Uterus (tissue), 4 donors: ENCODE data around the gene PLXNA4. TPM values are rescaled to one million over a fixed set of nuclear protein-coding genes. Genes with fewer than 3 reads are reported as not detected.

Experiments
- DNase-seq, 2 donors: peaks; one replicate each; pipeline ENCODE4 v3.0.0-alpha.2; 2019 to 2020
- H3K27ac ChIP-seq, 2 donors: fragments of 200-600 bp; sonication (generic); 1 replicate in 1 of 2; 2 replicates in 1 of 2; pipeline ENCODE4 v1.5.1; 2016 to 2018
- H3K27me3 ChIP-seq, 2 donors: fragments of 200-600 bp; sonication (generic); one replicate each; pipeline ENCODE4 v1.5.1; 2018 to 2019; ENCODE audit warnings: control low read depth in 1 of 2
- H3K36me3 ChIP-seq, 2 donors: fragments of 200-600 bp; sonication (generic); one replicate each; pipeline ENCODE4 v1.5.1; 2019; ENCODE audit warnings: control low read depth in 1 of 2
- H3K4me1 ChIP-seq, 2 donors: fragments of 200-600 bp; sonication (generic); one replicate each; pipeline ENCODE4 v1.5.1; 2018 to 2019; ENCODE audit warnings: control low read depth in 1 of 2
- H3K4me3 ChIP-seq, 2 donors: fragments of 200-600 bp; sonication (generic); 1 replicate in 1 of 2; 2 replicates in 1 of 2; pipeline ENCODE4 v1.5.1; 2018 to 2019; ENCODE audit warnings: mild to moderate bottlenecking in 1 of 2
- H3K9me3 ChIP-seq, 2 donors: fragments of 200-600 bp; sonication (generic); one replicate each; pipeline ENCODE4 v1.5.1; 2019; ENCODE audit warnings: control low read depth in 1 of 2
- CTCF ChIP-seq, 4 experiments: fragments of 200-600 bp in 2 of 4; fragments of 450-650 bp in 2 of 4; sonication (generic) in 2 of 4; IDR thresholded peaks; one replicate each; pipeline ENCODE4 v1.5.1; 2016 to 2019; ENCODE audit warnings: antibody characterized with exemption in 4 of 4, mild to moderate bottlenecking in 2 of 4, moderate library complexity in 1 of 4
- POLR2A ChIP-seq, 2 donors: fragments of 450-650 bp; IDR thresholded peaks; one replicate each; pipeline ENCODE4 v1.6.1; 2016; ENCODE audit warnings: antibody characterized with exemption in 2 of 2, mild to moderate bottlenecking in 1 of 2, moderate library complexity in 1 of 2
- intact Hi-C: fragments of 100-400 bp; cut with DNase I; formaldehyde crosslinking; loops from one replicate; pipeline ENCODE4 v1.15.1; 2023; ENCODE audit warnings: low total_unique reads
- total RNA-seq, 4 donors: library from RNA; depleted of rRNA in 3 of 4; stranded (reverse); fragments of >200 nt in 3 of 4; gene quantifications; one replicate each; pipeline versions ENCODE4 v1.1.0 to v1.2.4, GENCODE V29; 2014 to 2023
- donor health status: DM: yes; HTN: yes; CAD: no.

The PLXNA4 gene
- total RNA-seq, 4 donors from 2014 or later, result 4.1 to 16.5 (median 7.7) TPM

DNA sequence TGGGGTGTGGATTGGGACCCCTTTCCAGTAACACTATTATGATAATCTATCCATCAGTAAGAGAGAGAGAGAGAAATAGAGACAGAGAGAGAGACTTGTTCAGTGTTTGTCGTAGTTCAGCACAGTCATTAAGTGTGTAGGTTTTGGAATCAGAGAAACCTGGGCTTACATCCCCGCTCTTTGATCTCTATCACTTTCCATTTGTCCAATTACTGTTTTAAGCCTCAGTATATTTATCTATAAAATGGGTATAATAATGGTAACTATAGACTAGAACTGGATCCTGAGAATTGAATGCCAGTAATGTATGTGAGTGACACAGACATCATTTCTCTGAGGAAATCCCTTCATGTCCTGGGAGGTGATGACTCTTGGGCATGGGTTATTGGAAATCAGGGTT lies 460.5 kb downstream of the PLXNA4 start:
- DNase-seq, result no peak
- Histone ChIP-seq H3K4me1 (no peaks in the 10 kb centered on the region), H3K4me3 (no peak overlapping the region), H3K9me3 (no peaks in the 10 kb centered on the region), H3K27me3 (no peaks in the 10 kb centered on the region), H3K27ac (no peak overlapping the region), H3K36me3 (no peaks in the 10 kb centered on the region)
- no peak for TF ChIP-seq CTCF (IDR thresholded peaks at IDR 0.05)
- TF ChIP-seq POLR2A (IDR thresholded peaks at IDR 0.05), result no peak
- intact Hi-C loops, result no loop called here

- H3K27me3 ChIP-seq, result no peaks in the 10 kb centered on the region
- TF ChIP-seq POLR2A (IDR thresholded peaks at IDR 0.05) (no peak), CTCF (IDR thresholded peaks at IDR 0.05) (no peak)
- no peak overlapping the region for H3K27ac ChIP-seq
- H3K4me3 ChIP-seq, result no peak overlapping the region
- intact Hi-C loops, result no loop called here
- H3K9me3 ChIP-seq, result no peaks in the 10 kb centered on the region
- DNase-seq, result peak in 1 of 2 donors; percentile 1
- H3K4me1 ChIP-seq, result no peaks in the 10 kb centered on the region
- H3K36me3 ChIP-seq, result no peaks in the 10 kb centered on the region
These were observed 461.2 kb downstream of the PLXNA4 start for GRCh38 chr7:132115028-132115427.

GRCh38 chr7:132114411-132114810 lies 461.9 kb downstream of the PLXNA4 start:
- H3K27me3 ChIP-seq, result no peaks in the 10 kb centered on the region
- DNase-seq, result no peak
- H3K9me3 ChIP-seq, result no peaks in the 10 kb centered on the region
- no peaks in the 10 kb centered on the region for H3K4me1 ChIP-seq
- intact Hi-C loops, result no loop called here
- H3K27ac ChIP-seq, result no peak overlapping the region
- TF ChIP-seq POLR2A (IDR thresholded peaks at IDR 0.05) (no peak), CTCF (IDR thresholded peaks at IDR 0.05) (no peak)
- H3K36me3 ChIP-seq, result no peaks in the 10 kb centered on the region
- no peak overlapping the region for H3K4me3 ChIP-seq

DNA sequence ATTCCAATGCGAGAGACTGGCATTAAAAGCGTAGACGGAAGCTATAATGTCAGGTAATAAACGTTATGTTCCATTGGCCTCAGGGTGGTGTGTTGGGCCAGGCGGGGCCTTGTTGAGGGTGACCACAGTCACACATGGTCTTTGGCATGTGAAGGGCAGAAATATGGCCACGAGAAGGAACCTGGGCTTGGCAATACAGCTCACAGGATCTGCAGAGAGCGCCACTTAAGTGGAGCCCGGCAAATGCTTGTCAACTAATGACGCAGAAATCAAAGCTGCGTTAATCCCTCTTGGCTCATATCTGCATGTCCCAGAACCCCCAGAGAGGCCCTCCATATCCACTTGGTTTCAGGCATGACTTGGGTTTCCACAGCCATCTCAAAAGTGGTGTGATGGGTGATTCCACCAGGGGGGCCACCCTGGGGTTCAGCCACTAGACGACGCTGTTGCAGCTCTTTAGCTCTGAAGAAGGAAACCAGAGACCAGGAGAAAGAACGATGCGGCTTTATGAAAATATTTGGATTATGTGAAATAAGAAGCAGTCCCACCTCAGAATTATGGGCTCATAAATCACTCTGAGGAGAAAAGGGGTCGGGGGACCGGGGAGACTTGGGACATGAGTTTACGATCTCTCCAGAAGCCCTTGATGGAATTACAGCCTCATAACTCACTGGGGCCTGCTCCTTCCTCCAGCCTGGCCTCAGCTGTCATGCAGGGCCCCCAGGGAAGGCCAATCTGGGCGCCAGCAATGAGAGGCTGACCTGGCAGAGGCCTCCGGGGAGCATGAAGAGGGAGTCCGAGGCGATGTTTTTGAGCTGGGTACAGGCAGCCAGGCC lies 462.5 kb downstream of the PLXNA4 start:
- DNase-seq, result peak in 1 of 2 donors; percentile 9
- Histone ChIP-seq H3K4me1 (no peaks in the 10 kb centered on the region), H3K27me3 (no peaks in the 10 kb centered on the region), H3K27ac (no peak overlapping the region), H3K4me3 (no peak overlapping the region), H3K9me3 (no peaks in the 10 kb centered on the region), H3K36me3 (no peaks in the 10 kb centered on the region)
- intact Hi-C loops, result no loop called here
- TF ChIP-seq CTCF (IDR thresholded peaks at IDR 0.05) (peak in 1 of 4 experiments; percentile 3), POLR2A (IDR thresholded peaks at IDR 0.05) (no peak)

DNA sequence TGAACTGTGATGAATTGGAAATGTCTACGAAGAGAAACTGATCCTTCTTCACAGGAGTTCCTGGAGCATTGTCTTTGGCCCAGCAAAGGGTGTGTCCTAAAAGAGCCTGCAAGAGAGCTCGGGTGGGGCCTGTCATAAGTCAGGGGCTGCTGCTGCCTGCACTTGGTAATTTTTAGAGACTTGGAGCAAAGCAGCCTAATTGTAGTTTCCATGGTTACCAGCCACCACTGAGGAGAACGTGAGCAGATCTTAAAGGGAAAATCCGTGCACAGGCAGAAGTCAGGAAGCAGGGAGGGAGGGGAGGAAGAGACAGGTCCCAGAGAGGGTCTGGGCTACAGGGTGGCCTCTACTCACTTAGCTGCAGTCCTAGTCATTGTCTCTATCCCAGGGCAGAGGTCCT lies 463.6 kb downstream of the PLXNA4 start:
- peak in 1 of 2 donors; percentile 1 for DNase-seq
- H3K4me1 ChIP-seq, result no peaks in the 10 kb centered on the region
- H3K36me3 ChIP-seq, result no peaks in the 10 kb centered on the region
- H3K9me3 ChIP-seq, result no peaks in the 10 kb centered on the region
- H3K27ac ChIP-seq, result no peak overlapping the region
- no peaks in the 10 kb centered on the region for H3K27me3 ChIP-seq
- intact Hi-C loops, result no loop called here
- TF ChIP-seq POLR2A (IDR thresholded peaks at IDR 0.05) (no peak), CTCF (IDR thresholded peaks at IDR 0.05) (no peak)
- H3K4me3 ChIP-seq, result no peak overlapping the region
